Measurements from ENCODE around the gene TCOF1.
"Not testable (repeated sequence)": the region's sequence is repeated elsewhere in the genome, so short reads cannot be mapped to it uniquely, and the experiment has no call there.

Gene TCOF1

GRCh38 chr5:150406103-150406722 lies 48.7 kb downstream of the TCOF1 start:
- DNase-seq (ENCODE audit: low read depth), result no peak

GRCh38 chr5:150406723-150407095 lies 49.2 kb downstream of the TCOF1 start:
- no peak for DNase-seq (ENCODE audit: low read depth)

GRCh38 chr5:150407096-150407720 lies 49.7 kb downstream of the TCOF1 start:
- no peak for DNase-seq (ENCODE audit: low read depth)

GRCh38 chr5:150408231-150408943 lies 50.9 kb downstream of the TCOF1 start:
- DNase-seq (ENCODE audit: low read depth), result no peak

GRCh38 chr5:150409638-150410523 lies 52.4 kb downstream of the TCOF1 start:
- peak; percentile 24 for DNase-seq (ENCODE audit: low read depth)

GRCh38 chr5:150410524-150411244 lies 53.2 kb downstream of the TCOF1 start:
- peak; percentile 43 for DNase-seq (ENCODE audit: low read depth)

GRCh38 chr5:150411245-150411979 lies 53.9 kb downstream of the TCOF1 start:
- DNase-seq (ENCODE audit: low read depth), result peak; percentile 60

- DNase-seq (ENCODE audit: low read depth), result peak; percentile 89
Measured at GRCh38 chr5:150412319-150413175, 55.0 kb downstream of the TCOF1 start, which contains the start of gene CD74. TSS of gene CD74 (minus strand) at chr5:150412910. CDS start at chr5:150412749, 161 bp downstream.

GRCh38 chr5:150413176-150413901 lies 55.8 kb downstream of the TCOF1 start:
- DNase-seq (ENCODE audit: low read depth), result no peak

GRCh38 chr5:150413902-150414790 lies 56.6 kb downstream of the TCOF1 start:
- DNase-seq (ENCODE audit: low read depth), result not testable (repeated sequence)

- no peak for DNase-seq (ENCODE audit: low read depth)
Measured at GRCh38 chr5:150419630-150420270, 62.3 kb downstream of the TCOF1 start.

GRCh38 chr5:150422075-150422474 lies 64.6 kb downstream of the TCOF1 start:
- no peak for DNase-seq (ENCODE audit: low read depth)

- DNase-seq (ENCODE audit: low read depth), result no peak
Measured at GRCh38 chr5:150422758-150423157, 65.3 kb downstream of the TCOF1 start.

GRCh38 chr5:150426165-150426564 lies 68.7 kb downstream of the TCOF1 start:
- DNase-seq (ENCODE audit: low read depth), result not testable (repeated sequence)

- no peak for DNase-seq (ENCODE audit: low read depth)
Measured at GRCh38 chr5:150428106-150428876, 70.8 kb downstream of the TCOF1 start.

- DNase-seq (ENCODE audit: low read depth), result no peak
Measured at GRCh38 chr5:150428978-150429377, 71.5 kb downstream of the TCOF1 start.

- DNase-seq (ENCODE audit: low read depth), result no peak
Measured at GRCh38 chr5:150429410-150429873, 71.9 kb downstream of the TCOF1 start.

Measured in T follicular helper cell (primary cell).